ENCODE data around the gene ISL1.

ISL1 gene

DNA sequence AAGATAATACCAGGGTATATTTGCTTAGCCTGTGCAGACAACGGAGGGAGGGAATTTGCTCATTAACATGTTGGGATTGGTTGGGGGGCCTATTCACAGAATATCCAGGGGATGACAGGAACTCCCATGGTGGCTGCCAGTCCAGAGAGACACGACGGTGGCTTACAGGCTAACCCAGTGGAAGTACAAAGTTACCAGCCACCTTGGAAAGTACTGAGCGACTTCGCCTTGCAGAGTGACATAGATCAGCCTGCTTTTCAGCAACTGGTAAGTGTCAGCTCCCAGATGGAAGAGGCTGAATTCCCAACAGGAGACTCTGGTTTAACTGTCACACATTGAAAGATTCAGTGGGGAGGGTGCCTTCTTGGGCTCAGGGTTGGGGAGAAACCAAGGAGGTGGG, 7.9 kb downstream of the ISL1 start:
- no peak for DNase-seq (ENCODE audit: low spot score)
- TF ChIP-seq, protein P1, sequence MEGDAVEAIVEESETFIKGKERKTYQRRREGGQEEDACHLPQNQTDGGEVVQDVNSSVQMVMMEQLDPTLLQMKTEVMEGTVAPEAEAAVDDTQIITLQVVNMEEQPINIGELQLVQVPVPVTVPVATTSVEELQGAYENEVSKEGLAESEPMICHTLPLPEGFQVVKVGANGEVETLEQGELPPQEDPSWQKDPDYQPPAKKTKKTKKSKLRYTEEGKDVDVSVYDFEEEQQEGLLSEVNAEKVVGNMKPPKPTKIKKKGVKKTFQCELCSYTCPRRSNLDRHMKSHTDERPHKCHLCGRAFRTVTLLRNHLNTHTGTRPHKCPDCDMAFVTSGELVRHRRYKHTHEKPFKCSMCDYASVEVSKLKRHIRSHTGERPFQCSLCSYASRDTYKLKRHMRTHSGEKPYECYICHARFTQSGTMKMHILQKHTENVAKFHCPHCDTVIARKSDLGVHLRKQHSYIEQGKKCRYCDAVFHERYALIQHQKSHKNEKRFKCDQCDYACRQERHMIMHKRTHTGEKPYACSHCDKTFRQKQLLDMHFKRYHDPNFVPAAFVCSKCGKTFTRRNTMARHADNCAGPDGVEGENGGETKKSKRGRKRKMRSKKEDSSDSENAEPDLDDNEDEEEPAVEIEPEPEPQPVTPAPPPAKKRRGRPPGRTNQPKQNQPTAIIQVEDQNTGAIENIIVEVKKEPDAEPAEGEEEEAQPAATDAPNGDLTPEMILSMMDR (IDR thresholded peaks at IDR 0.05; ENCODE audit: extremely low read depth, insufficient read depth, missing control alignments), result no peak
- in situ Hi-C loops (cut with MboI; ENCODE audit: low pct_unique_long_range_greater_than_20kb, low sequenced_read_pairs, unreplicated experiment), result no loop called here

DNA sequence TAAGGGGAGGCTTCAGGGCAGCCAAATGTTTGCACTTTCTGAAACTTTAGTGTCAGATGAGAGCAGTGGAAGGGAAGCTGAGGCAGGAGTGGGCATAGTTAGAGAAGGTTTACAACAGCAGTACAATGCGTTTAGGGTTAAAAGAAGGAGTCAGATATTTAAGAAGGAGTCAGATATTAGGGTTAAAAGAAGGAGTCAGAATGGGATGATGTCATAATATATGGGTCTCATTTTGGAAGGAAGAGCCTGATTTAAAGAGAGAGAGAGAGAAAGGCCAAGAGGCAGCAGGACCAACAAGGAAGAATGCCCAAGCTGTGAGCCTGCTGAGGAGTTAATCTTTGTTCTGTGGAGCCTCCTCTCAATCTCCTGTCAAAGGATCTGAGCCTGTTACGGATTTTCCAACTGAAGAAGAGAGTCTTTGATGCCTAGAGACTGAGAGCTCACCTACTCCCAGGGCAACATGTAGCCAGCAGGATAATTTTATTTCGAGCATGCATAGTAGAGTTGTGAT, 9.5 kb downstream of the ISL1 start:
- TF ChIP-seq, protein P1 (IDR thresholded peaks at IDR 0.05; ENCODE audit: extremely low read depth, insufficient read depth, missing control alignments), result no peak
- in situ Hi-C loops (cut with MboI; ENCODE audit: low pct_unique_long_range_greater_than_20kb, low sequenced_read_pairs, unreplicated experiment), result no loop called here
- no peak for DNase-seq (ENCODE audit: low spot score)

DNA sequence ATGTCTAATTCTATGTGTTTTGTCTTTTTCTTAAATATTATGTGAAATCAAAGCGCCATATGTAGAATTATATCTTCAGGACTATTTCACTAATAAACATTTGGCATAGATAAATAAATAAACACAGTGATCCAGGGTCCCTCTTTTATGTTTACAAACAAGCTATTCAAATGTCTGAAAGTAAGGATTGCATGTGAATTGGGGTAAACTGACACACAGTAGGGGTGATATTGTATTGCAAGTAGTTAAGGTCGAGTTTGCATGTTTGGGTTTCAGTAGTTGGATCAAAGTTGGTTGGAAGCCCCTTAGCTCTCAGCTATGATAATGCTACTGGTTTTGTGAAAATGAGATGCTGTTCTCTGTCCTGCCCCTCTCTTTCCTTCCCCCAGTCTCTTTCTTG, 11.4 kb downstream of the ISL1 start:
- DNase-seq (ENCODE audit: low spot score), result no peak
- TF ChIP-seq, protein P1 (IDR thresholded peaks at IDR 0.05; ENCODE audit: extremely low read depth, insufficient read depth, missing control alignments), result no peak
- in situ Hi-C loops (cut with MboI; ENCODE audit: low pct_unique_long_range_greater_than_20kb, low sequenced_read_pairs, unreplicated experiment), result no loop called here

DNA sequence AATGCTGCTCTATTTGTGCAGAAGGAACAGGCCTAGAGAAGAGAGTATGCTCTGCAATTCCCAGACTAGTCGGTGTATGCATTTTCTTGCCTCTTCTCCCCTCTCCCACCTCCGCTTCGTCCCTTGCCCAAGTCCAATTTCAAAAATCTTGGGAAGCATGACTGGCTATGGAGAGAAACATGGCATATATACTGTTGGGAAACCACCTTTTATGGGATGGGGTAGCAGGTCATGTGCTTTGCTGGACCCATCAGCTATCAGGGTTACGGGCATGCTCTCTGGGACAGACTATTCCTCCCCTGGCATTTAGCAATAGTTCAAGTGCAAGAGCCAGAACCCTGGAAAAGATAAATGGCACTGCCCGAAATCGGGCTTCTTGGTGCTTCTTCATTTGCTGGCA, 12.0 kb downstream of the ISL1 start:
- DNase-seq (ENCODE audit: low spot score), result no peak
- in situ Hi-C loops (cut with MboI; ENCODE audit: low pct_unique_long_range_greater_than_20kb, low sequenced_read_pairs, unreplicated experiment), result no loop called here
- TF ChIP-seq, protein P1 (IDR thresholded peaks at IDR 0.05; ENCODE audit: extremely low read depth, insufficient read depth, missing control alignments), result no peak

DNA sequence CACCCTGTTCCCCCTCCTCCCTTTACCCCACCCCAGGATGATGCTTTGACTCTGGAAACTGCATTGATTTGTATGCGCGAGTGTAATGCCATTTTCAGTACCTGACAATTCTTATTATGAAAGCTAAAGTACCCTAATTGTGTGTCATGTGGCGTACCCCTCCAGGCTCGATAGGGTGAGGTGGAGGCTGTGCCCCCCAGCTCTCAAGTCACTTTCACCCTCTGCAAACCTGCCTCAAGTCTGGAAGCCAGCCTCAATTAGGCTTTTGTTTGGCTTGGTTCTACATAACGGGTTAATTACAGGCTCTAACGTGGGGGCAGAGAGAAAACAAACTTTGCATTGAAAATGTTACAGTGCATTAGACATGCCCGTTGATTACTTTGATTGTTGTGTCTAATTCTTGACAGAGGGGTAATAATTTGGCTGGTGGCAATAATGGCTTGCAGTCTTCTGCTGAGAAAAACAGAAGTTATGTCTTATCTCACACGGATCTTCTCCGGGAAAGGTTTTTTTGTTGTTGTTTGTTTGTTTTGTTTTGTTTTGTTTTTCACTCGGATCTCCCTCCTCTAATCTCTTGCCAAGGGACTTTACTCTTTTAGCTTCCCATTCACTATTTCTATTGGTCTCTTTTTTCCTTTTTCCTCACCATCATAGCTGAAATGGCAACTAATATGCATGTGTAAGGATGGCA, 12.6 kb downstream of the ISL1 start:
- TF ChIP-seq, protein P1 (IDR thresholded peaks at IDR 0.05; ENCODE audit: extremely low read depth, insufficient read depth, missing control alignments), result no peak
- in situ Hi-C loops (cut with MboI; ENCODE audit: low pct_unique_long_range_greater_than_20kb, low sequenced_read_pairs, unreplicated experiment), result no loop called here
- DNase-seq (ENCODE audit: low spot score), result no peak

DNA sequence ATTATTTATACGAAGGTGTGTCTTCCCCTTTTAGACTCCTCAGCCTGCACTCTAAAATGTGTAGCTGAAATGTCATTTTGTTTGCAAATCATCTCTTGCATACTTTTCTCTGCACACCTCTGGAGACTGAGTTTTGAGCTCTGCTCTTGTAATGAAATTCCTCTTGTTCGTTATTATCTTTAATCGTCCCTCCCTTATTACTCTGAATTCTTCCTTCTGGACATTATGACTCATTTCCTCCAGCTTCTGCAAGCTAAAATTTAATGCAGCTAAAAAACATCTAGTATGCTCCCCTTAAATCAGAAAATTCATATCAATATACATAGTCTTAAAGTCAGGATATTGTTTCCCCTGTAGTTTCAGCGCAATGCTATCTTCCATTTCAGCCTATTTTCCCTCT, 13.5 kb downstream of the ISL1 start:
- in situ Hi-C loops (cut with MboI; ENCODE audit: low pct_unique_long_range_greater_than_20kb, low sequenced_read_pairs, unreplicated experiment), result no loop called here
- DNase-seq (ENCODE audit: low spot score), result peak; percentile 7
- TF ChIP-seq, protein P1 (IDR thresholded peaks at IDR 0.05; ENCODE audit: extremely low read depth, insufficient read depth, missing control alignments), result no peak
